H9 (cell line): ENCODE measurements around the gene SYCP2L. TPM values are rescaled to one million over a fixed set of nuclear protein-coding genes. Genes with fewer than 3 reads are reported as not detected.

Experiments used
- DNase-seq: peaks from one replicate; pipeline ENCODE4 v3.0.0-alpha.2; 2017
- H2AFZ ChIP-seq: one replicate; pipeline ENCODE4 v1.6.1; 2013; ENCODE audit warnings: mild to moderate bottlenecking, low read length, control low read depth, moderate library complexity
- H2AK5ac ChIP-seq: 2 replicates; pipeline ENCODE4 v1.6.1; 2013; ENCODE audit warnings: low read length, control low read depth, mixed read lengths; ENCODE audit not compliant: insufficient read length
- H2BK120ac ChIP-seq: one replicate; pipeline ENCODE4 v1.6.1; 2013; ENCODE audit warnings: low read depth, mild to moderate bottlenecking, low read length, control low read depth, inconsistent platforms; ENCODE audit not compliant: poor library complexity, severe bottlenecking
- H2BK12ac ChIP-seq: 2 replicates; pipeline ENCODE4 v1.6.1; 2013; ENCODE audit warnings: low read length, control low read depth, mixed read lengths, low read depth; ENCODE audit not compliant: insufficient read length
- H2BK15ac ChIP-seq: 2 replicates; pipeline ENCODE4 v1.6.1; 2013; ENCODE audit warnings: low read depth, low read length, control low read depth
- H2BK20ac ChIP-seq: one replicate; pipeline ENCODE4 v1.6.1; 2013; ENCODE audit warnings: low read depth, mild to moderate bottlenecking, low read length, control low read depth, inconsistent platforms; ENCODE audit not compliant: poor library complexity, severe bottlenecking
- H2BK5ac ChIP-seq: 2 replicates; pipeline ENCODE4 v1.6.1; 2013; ENCODE audit warnings: low read length, control low read depth, mixed read lengths; ENCODE audit not compliant: insufficient read length
- H3K14ac ChIP-seq: 2 replicates; pipeline ENCODE4 v1.6.1; 2013; ENCODE audit warnings: low read length, control low read depth; ENCODE audit not compliant: insufficient read depth
- H3K18ac ChIP-seq: 2 replicates; pipeline ENCODE4 v1.6.1; 2013; ENCODE audit warnings: low read depth, mild to moderate bottlenecking, mixed read lengths, low read length, control low read depth; ENCODE audit not compliant: insufficient read length
- H3K23ac ChIP-seq: 2 replicates; pipeline ENCODE4 v1.6.1; 2013; ENCODE audit warnings: low read length, control low read depth, mixed read lengths, low read depth; ENCODE audit not compliant: insufficient read length
- H3K23me2 ChIP-seq: 2 replicates; pipeline ENCODE4 v1.6.1; 2013; ENCODE audit warnings: low read depth, mild to moderate bottlenecking, mixed read lengths, low read length, control low read depth; ENCODE audit not compliant: insufficient read length, poor library complexity, severe bottlenecking
- H3K27ac ChIP-seq: 2 replicates; pipeline ENCODE4 v1.5.1; 2013; ENCODE audit warnings: low read length, control low read depth, mixed read lengths, low read depth; ENCODE audit not compliant: insufficient read length
- H3K27me3 ChIP-seq: 2 replicates; pipeline ENCODE4 v1.6.1; 2013; ENCODE audit warnings: low read length, control low read depth, inconsistent platforms; ENCODE audit not compliant: insufficient read depth
- H3K4ac ChIP-seq: 2 replicates; pipeline ENCODE4 v1.6.1; 2013; ENCODE audit warnings: low read depth, mild to moderate bottlenecking, control low read depth, inconsistent platforms, low read length, moderate library complexity
- H3K4me1 ChIP-seq: 2 replicates; pipeline ENCODE4 v1.6.1; 2013; ENCODE audit warnings: low read length, control low read depth, inconsistent platforms; ENCODE audit not compliant: insufficient read depth
- H3K4me2 ChIP-seq: 2 replicates; pipeline ENCODE4 v1.6.1; 2013; ENCODE audit warnings: low read length, control low read depth, mixed read lengths; ENCODE audit not compliant: insufficient read length, insufficient read depth
- H3K56ac ChIP-seq: 2 replicates; pipeline ENCODE4 v1.6.1; 2013; ENCODE audit warnings: low read depth, mild to moderate bottlenecking, mixed read lengths, low read length, control low read depth; ENCODE audit not compliant: insufficient read length
- H3K79me1 ChIP-seq: 2 replicates; pipeline ENCODE4 v1.6.1; 2013; ENCODE audit warnings: low read depth, mild to moderate bottlenecking, moderate library complexity, low read length, control low read depth, inconsistent platforms; ENCODE audit not compliant: insufficient read depth, poor library complexity, severe bottlenecking
- H3K79me2 ChIP-seq: 2 replicates; pipeline ENCODE4 v1.6.1; 2013; ENCODE audit warnings: low read length, control low read depth, inconsistent platforms; ENCODE audit not compliant: insufficient read depth
- H3K9ac ChIP-seq: 2 replicates; pipeline ENCODE4 v1.6.1; 2013; ENCODE audit warnings: low read length, control low read depth, mixed read lengths; ENCODE audit not compliant: insufficient read length; ENCODE audit errors: extremely low read depth
- H3K9me3 ChIP-seq: one replicate; pipeline ENCODE4 v1.6.1; 2013; ENCODE audit warnings: low read depth, low read length, inconsistent platforms; ENCODE audit not compliant: control insufficient read depth
- H3T11ph ChIP-seq: one replicate; pipeline ENCODE4 v1.6.1; 2013; ENCODE audit warnings: mild to moderate bottlenecking, low read length, control low read depth, inconsistent platforms
- H4K20me1 ChIP-seq: one replicate; pipeline ENCODE4 v1.6.1; 2013; ENCODE audit not compliant: control insufficient read depth, insufficient read length, insufficient read depth
- H4K5ac ChIP-seq: 2 replicates; pipeline ENCODE4 v1.6.1; 2013; ENCODE audit warnings: low read depth, mild to moderate bottlenecking, mixed read lengths, low read length, control low read depth; ENCODE audit not compliant: insufficient read length
- H4K8ac ChIP-seq: replicated peaks from 2 replicates; pipeline ENCODE4 v1.6.1; 2013; ENCODE audit warnings: low read length, control low read depth, mixed read lengths, low read depth; ENCODE audit not compliant: insufficient read length
- H4K91ac ChIP-seq: 2 replicates; pipeline ENCODE4 v1.6.1; 2013; ENCODE audit warnings: low read depth, mild to moderate bottlenecking, moderate library complexity, mixed read lengths, low read length, control low read depth; ENCODE audit not compliant: insufficient read length
- H3K27ac Mint-ChIP-seq, 3 experiments: 2 replicates in 2 of 3; 3 replicates in 1 of 3; pipeline ENCODE4 v1.8.0; 2020 to 2021; ENCODE audit warnings: mixed read lengths in 3 of 3, mild to moderate bottlenecking in 1 of 3, moderate library complexity in 1 of 3
- H3K27me3 Mint-ChIP-seq: 2 replicates; pipeline ENCODE4 v1.8.0; 2021; ENCODE audit warnings: low read depth, mild to moderate bottlenecking, moderate library complexity, mixed read lengths
- H3K36me3 Mint-ChIP-seq, 3 experiments: 2 replicates in 2 of 3; 3 replicates in 1 of 3; pipeline ENCODE4 v1.8.0; 2020 to 2021; ENCODE audit warnings: low read depth in 3 of 3, mixed read lengths in 3 of 3; ENCODE audit not compliant: insufficient read depth in 1 of 3
- H3K4me1 Mint-ChIP-seq, 2 experiments: 2 replicates each; pipeline ENCODE4 v1.8.0; 2020; ENCODE audit warnings: mixed read lengths in 2 of 2
- H3K4me3 Mint-ChIP-seq, 2 experiments: 2 replicates in 1 of 2; 3 replicates in 1 of 2; pipeline ENCODE4 v1.8.0; 2020 to 2021; ENCODE audit warnings: mild to moderate bottlenecking in 2 of 2, mixed read lengths in 2 of 2, moderate library complexity in 1 of 2
- H3K9me3 Mint-ChIP-seq, 2 experiments: 2 replicates in 1 of 2; 3 replicates in 1 of 2; pipeline ENCODE4 v1.8.0; 2020; ENCODE audit warnings: mild to moderate bottlenecking in 2 of 2, mixed read lengths in 2 of 2, moderate library complexity in 1 of 2
- CTCF ChIP-seq: fragments of 200-600 bp; sonication (generic); conservative IDR thresholded peaks from 3 replicates; pipeline ENCODE4 v1.8.0; 2021; ENCODE audit warnings: antibody characterized with exemption, mild to moderate bottlenecking
- WGBS: extraction: QIAGEN DNeasy Blood & Tissue Kit; methylation state at CpG from one replicate; pipeline ENCODE4 v1.1.7; 2013; ENCODE audit warnings: missing lambda C conversion rate, low lambda C conversion rate, mixed read lengths; ENCODE audit not compliant: insufficient read length; ENCODE audit errors: extremely low coverage; 5-methylcytosine and 5-hydroxymethylcytosine counted together
- total RNA-seq: library from RNA; stranded (reverse); gene quantifications from 2 replicates; pipeline ENCODE4 v1.2.1, GENCODE V29; 2021

SYCP2L gene
- total RNA-seq, 1 experiment from 2014 or later, result 3.5 TPM

DNA sequence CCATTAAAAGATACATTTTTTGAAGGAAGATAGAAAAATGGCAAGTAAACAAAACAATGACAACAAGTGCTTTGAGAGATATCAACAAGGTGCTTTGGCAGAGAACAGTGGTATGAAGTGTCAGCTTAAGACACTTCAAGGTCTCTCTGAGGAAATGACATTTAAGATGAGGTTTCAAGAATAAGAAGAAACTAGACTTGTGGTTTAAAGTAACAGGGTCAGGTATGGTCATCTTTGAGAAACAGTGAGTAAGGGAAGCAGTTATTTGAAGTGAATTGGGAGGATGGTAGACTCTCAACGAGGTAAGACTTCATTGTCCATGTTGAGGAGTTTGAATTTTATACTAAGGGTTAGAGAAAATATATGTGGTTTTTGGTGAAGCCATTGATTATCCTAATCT, 77.8 kb downstream of the SYCP2L start:
- peaks cover 74% of the 10 kb centered on the region for H3K27me3 Mint-ChIP-seq
- Histone ChIP-seq H3K4me2 (no peak overlapping the region), H3K9ac (no peak overlapping the region), H4K91ac (no peak overlapping the region), H2BK15ac (no peak overlapping the region), H3K23ac (no peak overlapping the region), H3K79me1 (no peaks in the 10 kb centered on the region), H3K79me2 (no peaks in the 10 kb centered on the region), H3K14ac (no peak overlapping the region), H3K4ac (no peak overlapping the region), H2BK20ac (no peak overlapping the region), H4K8ac (no peak overlapping the region), H2BK12ac (no peak overlapping the region), H4K20me1 (no peaks in the 10 kb centered on the region), H3K27ac (no peak overlapping the region), H3K27me3 (peaks cover 9% of the 10 kb centered on the region; the same call in 1 of the 2 replicates), H3K4me1 (no peaks in the 10 kb centered on the region), H2BK5ac (no peak overlapping the region), H4K5ac (no peak overlapping the region), H2AK5ac (no peak overlapping the region), H3K18ac (no peak overlapping the region), H2AFZ (no peak overlapping the region), H2BK120ac (no peak overlapping the region), H3K9me3 (no peaks in the 10 kb centered on the region), H3K56ac (no peak overlapping the region), H3T11ph (no peak overlapping the region), H3K23me2 (no peaks in the 10 kb centered on the region)
- no peak overlapping the region for H3K4me3 Mint-ChIP-seq
- TF ChIP-seq CTCF, result no peak
- H3K36me3 Mint-ChIP-seq, result peaks cover 5 to 12% (median 5%) of the 10 kb centered on the region in 3 experiments; a peak in 6 of 7 replicates
- no peak overlapping the region for H3K27ac Mint-ChIP-seq
- WGBS, result no CpG with 5 or more reads among the region's 1 CpG
- peaks cover 9 to 11% of the 10 kb centered on the region in 2 experiments for H3K4me1 Mint-ChIP-seq
- DNase-seq, result no peak
- peaks cover 6 to 13% of the 10 kb centered on the region in 2 experiments; a peak in 4 of 5 replicates for H3K9me3 Mint-ChIP-seq
